GM10266 (cell line): Measurements from ENCODE around the gene FNDC3B.

Experiments used
- DNase-seq: peaks from one replicate; pipeline ENCODE4 v3.0.0; 2012; ENCODE audit errors: extremely low spot score
- CTCF ChIP-seq: IDR thresholded peaks from 2 replicates; pipeline ENCODE4 v1.5.1; 2012; ENCODE audit warnings: mild to moderate bottlenecking, low read depth; ENCODE audit not compliant: control insufficient read depth, insufficient read depth; ENCODE audit errors: missing control alignments

The FNDC3B gene

GRCh38 chr3:172302203-172302602 lies 262.8 kb downstream of the FNDC3B start:
- DNase-seq: no peak
- no peak for TF ChIP-seq CTCF

GRCh38 chr3:172303181-172303580 lies 263.8 kb downstream of the FNDC3B start:
- DNase-seq: no peak
- TF ChIP-seq CTCF: no peak

GRCh38 chr3:172303941-172304558 lies 264.7 kb downstream of the FNDC3B start:
- DNase-seq: no peak
- peak; percentile 10 for TF ChIP-seq CTCF

GRCh38 chr3:172305552-172305951 lies 266.2 kb downstream of the FNDC3B start:
- no peak for TF ChIP-seq CTCF
- no peak for DNase-seq

GRCh38 chr3:172305974-172306373 lies 266.6 kb downstream of the FNDC3B start:
- TF ChIP-seq CTCF: no peak
- no peak for DNase-seq

GRCh38 chr3:172307141-172307560 lies 267.8 kb downstream of the FNDC3B start:
- no peak for DNase-seq
- TF ChIP-seq CTCF: no peak

GRCh38 chr3:172309059-172309458 lies 269.7 kb downstream of the FNDC3B start:
- DNase-seq: no peak
- TF ChIP-seq CTCF: no peak
